ENCODE results near the gene CDK7.
"Not testable (repeated sequence)": the region's sequence is repeated elsewhere in the genome, so short reads cannot be mapped to it uniquely, and the experiment has no call there.

Gene CDK7

GRCh38 chr5:69234457-69235268 is at the start of gene CDK7:
CDK7 (plus strand) TSS chr5:69234886; CDS start chr5:69234976, 90 bp downstream.
- DNase-seq (ENCODE audit: low spot score): peak; percentile 94

- DNase-seq (ENCODE audit: low spot score): no peak
Observed at GRCh38 chr5:69187342-69187741, 47.3 kb upstream of the CDK7 start.

GRCh38 chr5:69188811-69189161 is 45.9 kb upstream of the CDK7 start:
- no peak for DNase-seq (ENCODE audit: low spot score)

GRCh38 chr5:69189162-69190086 is 45.3 kb upstream of the CDK7 start, which contains the start of gene CENPH:
CENPH (plus strand) TSS chr5:69189583; CDS start chr5:69189635, 52 bp downstream.
- peak; percentile 92 for DNase-seq (ENCODE audit: low spot score)

- DNase-seq (ENCODE audit: low spot score): no peak
Observed at GRCh38 chr5:69202497-69202896, 32.2 kb upstream of the CDK7 start.

GRCh38 chr5:69206528-69207190 is 28.0 kb upstream of the CDK7 start:
- DNase-seq (ENCODE audit: low spot score): no peak

GRCh38 chr5:69209602-69210001 is 25.1 kb upstream of the CDK7 start:
- DNase-seq (ENCODE audit: low spot score): no peak

GRCh38 chr5:69211200-69211599 is 23.5 kb upstream of the CDK7 start:
- no peak for DNase-seq (ENCODE audit: low spot score)

GRCh38 chr5:69212022-69212421 is 22.7 kb upstream of the CDK7 start:
- DNase-seq (ENCODE audit: low spot score): no peak

- DNase-seq (ENCODE audit: low spot score): peak; percentile 69
Observed at GRCh38 chr5:69213513-69214215, 21.0 kb upstream of the CDK7 start.

- DNase-seq (ENCODE audit: low spot score): no peak
Observed at GRCh38 chr5:69217151-69217511, 17.6 kb upstream of the CDK7 start.

GRCh38 chr5:69217548-69218526 is 16.8 kb upstream of the CDK7 start:
- peak; percentile 93 for DNase-seq (ENCODE audit: low spot score)

- no peak for DNase-seq (ENCODE audit: low spot score)
Observed at GRCh38 chr5:69219939-69220338, 14.7 kb upstream of the CDK7 start.

GRCh38 chr5:69220371-69220770 is 14.3 kb upstream of the CDK7 start:
- DNase-seq (ENCODE audit: low spot score): not testable (repeated sequence)

- DNase-seq (ENCODE audit: low spot score): not testable (repeated sequence)
Observed at GRCh38 chr5:69220833-69221232, 13.9 kb upstream of the CDK7 start.

- no peak for DNase-seq (ENCODE audit: low spot score)
Observed at GRCh38 chr5:69224520-69224919, 10.2 kb upstream of the CDK7 start.

- no peak for DNase-seq (ENCODE audit: low spot score)
Observed at GRCh38 chr5:69225860-69226259, 8.8 kb upstream of the CDK7 start.

- no peak for DNase-seq (ENCODE audit: low spot score)
Observed at GRCh38 chr5:69230181-69230580, 4.5 kb upstream of the CDK7 start.

GRCh38 chr5:69231281-69231680 is 3.4 kb upstream of the CDK7 start:
- no peak for DNase-seq (ENCODE audit: low spot score)

- DNase-seq (ENCODE audit: low spot score): no peak
Observed at GRCh38 chr5:69231851-69232250, 2.8 kb upstream of the CDK7 start.

- DNase-seq (ENCODE audit: low spot score): not testable (repeated sequence)
Observed at GRCh38 chr5:69236733-69237132, 2.0 kb downstream of the CDK7 start.

Data from RKO (cell line).